Measurements from ENCODE around the gene ADARB2.

The ADARB2 gene

DNA sequence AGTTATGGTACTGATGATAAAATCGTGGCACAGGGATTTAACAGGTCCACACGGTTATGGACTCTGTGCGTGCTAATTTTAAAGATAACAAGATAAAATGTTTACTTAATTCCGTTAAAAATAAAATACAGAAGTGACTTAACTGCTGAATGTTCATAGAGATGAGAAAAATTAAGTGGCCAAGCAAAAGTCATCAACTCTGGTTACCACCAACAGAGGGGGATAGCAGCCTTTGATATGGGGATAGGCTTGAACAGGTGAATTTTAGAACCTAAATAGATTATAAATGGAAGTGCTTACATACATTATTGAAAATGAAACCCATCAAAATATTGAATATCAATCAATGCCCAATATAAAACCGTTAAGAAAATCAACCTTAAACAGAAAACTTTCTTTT lies 436.2 kb downstream of the ADARB2 start:
- in situ Hi-C loops (cut with HindIII; ENCODE audit: low sequenced_read_pairs): no loop called here

DNA sequence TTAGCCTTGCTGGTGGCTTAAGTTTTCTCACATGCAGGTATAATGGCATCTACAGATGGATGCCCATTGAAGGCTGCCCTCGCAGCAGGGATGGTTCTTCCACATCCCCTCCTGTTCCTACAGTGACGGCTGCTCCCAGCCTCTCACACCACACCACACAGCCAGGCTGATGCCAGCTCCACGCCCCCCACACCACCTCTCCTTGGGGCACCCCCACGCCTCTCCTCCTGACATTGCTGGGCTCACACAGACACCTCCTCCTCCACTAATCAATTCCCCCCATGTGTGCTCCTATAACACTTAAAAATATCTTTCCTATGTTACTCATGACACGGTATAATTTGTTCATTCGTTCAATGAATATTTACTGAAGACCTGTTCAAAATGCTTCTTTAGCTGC lies 437.1 kb downstream of the ADARB2 start:
- in situ Hi-C loops (cut with HindIII; ENCODE audit: low sequenced_read_pairs): no loop called here

DNA sequence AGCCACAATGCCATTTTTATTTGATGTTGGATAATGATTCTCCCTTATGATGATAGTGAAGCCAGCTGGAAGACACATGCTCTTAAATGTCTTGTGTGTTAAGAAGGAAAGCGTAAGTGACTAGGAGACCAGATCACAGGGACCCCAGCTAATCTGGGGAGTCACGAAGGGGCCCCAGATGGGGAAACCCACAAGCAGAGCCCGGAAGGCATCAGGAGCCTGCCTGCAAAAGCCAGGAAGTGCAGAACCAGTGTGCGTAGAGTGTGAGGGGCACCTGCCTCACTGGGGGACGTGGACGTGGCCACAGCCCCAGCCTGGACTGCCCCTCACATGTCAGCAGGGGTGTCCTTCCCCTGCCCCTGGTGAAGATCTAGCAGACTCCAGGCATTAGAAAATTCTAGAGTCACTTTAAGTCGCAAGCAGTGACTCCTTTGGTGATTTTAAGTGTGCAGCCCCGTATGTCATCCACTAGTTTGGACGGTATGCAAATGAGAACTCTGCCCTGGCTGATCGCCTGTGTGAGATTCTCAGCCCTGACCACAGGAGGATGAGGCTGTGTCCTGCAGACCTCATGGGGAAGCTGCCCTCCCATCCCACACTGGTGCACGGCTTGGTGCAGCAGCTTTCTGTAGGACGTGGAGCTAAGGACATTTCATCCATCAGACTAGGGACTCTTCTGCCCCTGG lies 438.1 kb downstream of the ADARB2 start:
- in situ Hi-C loops (cut with HindIII; ENCODE audit: low sequenced_read_pairs): no loop called here

DNA sequence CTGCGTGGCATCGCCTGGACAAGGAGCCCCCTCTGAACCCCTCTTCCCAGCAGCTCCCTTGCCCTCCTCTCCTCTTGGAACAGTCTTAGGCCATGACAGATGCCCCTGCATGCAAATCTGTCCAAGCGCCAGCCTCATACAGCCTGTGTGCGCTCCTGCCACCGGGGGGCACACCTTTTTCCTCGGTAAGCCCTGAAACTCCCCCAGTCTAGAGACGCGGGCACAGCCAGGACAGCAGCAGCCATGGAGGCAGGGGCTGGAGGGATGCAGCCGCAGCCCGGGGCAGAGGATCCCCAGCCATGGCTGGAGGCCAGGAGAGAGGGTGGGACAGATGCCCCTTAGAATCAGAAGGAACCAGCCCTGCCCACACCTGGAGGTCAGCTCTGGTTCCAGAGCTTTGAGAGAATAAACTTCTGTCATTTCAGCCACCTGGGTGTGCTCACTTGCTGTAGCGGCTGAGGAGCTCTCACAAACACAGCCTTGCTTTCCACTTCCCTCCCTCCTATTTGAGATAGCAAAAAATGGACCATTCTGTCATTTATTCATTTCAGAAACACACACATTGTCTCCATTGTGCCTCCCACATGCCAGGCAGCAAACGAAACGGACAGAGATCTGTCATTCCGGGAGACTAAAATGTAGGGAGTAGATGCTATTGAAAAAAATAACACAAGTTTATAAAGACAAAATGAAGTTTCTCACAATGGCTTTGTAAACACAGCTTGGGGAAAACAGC lies 439.6 kb downstream of the ADARB2 start:
- in situ Hi-C loops (cut with HindIII; ENCODE audit: low sequenced_read_pairs): no loop called here

DNA sequence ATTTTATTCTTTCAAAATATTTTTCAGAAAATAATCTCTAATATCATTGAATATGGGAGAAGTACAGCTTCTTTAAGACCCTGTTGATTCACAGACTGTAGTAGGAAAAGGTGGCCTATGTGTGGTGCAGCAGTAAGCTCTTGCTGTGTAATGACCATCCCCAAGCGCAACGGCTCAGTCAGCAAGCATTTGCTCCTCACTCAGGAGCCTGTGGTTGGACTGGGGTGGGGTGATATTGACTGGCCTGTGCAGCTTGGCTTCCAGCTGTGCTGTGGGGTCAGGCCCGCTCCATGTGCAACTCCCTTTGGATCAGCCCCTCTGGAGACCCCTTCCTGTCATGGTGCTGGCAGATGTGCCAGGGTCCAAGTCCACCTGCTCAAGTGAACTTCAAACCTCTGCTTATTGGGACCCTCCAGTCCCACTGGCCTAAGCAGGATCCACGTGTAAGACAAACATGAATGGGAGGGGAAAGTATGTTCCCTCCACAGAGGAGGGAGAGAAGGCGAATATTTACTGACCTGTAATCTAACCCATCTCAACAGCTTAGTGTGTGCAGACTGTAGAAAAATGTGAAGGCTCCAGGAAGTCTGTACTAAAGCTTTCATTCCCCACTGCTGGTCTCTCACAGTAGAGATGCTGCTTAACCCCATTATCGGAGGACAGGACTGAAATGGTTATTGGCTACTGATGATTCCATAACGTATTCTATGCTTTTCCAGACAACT lies 441.4 kb downstream of the ADARB2 start:
- in situ Hi-C loops (cut with HindIII; ENCODE audit: low sequenced_read_pairs): no loop called here

DNA sequence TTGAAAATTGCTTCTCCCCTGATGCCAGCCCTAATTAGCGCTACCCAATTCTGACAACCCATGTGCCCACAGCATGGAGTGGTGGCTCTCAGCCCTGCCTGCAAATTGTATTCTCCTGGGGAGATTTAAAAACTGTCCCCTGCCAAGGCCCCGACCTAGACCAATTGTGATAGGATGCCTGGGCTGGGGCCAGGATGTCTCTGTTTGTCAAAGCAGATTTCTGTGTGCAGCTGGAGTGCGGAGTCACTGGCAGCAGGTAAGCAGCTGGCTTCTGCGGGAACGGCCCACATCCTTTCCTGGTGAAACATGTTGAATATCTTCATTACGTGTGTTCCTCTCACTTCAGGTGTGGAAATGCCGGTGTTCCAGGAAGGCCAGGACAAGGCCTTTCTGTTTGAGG lies 442.6 kb downstream of the ADARB2 start:
- in situ Hi-C loops (cut with HindIII; ENCODE audit: low sequenced_read_pairs): no loop called here

DNA sequence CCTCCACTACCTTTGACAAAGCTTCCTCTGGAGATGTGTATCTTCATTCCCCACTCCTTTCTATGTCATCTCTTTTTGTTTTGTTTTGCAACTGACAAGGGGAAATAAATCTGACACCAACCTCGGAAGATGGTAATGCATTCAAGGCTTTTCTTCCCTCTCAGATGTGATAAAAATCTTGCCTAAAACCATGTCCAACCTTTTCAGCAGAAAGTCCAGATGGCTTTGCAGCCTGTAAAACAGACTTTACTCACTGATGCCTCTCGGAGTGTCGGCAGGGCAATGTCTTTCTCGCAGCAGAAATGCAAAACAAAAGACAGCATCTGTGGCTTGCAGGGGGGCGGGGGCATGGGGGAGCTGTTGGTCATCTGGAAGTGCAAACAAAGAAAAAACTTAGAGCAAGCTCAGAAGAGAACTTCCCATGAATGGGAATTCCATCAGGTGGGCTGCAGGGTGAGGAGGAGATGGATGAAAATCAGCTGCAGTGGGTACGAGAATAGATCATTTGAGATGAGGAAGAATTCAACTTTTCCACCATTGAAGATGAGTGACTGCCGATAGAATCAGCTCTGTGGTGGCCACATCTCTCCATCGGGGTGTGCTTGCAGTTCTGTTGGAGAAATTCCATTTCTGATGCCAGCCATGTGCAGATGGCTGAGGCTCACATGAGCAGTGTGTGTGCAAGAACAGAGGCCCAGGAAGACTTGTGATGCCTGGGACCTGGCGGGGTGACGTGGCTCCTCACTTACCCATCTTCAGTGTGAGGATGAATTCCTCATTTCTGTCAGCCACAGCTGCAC lies 443.5 kb downstream of the ADARB2 start:
- in situ Hi-C loops (cut with HindIII; ENCODE audit: low sequenced_read_pairs): no loop called here

DNA sequence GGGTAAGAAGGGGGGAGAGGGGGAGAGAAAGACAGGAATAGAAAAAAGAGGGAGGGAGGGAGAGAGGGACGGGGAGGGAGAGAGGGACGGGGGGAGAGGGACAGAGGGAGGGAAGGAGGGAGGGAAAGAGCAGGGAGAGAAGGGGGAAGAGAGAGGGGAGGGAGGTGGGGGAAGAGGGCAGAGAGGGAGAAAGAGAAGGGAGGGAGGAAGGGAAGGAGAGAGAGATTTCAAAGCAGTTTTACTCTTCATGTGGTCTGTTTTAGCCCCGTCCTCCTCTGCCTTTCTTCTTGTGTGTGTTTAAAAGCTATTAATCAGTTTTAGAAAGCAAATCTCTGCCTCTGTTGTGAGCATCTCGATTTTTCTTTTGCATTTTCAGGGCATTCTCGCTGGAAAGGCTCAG lies 444.2 kb downstream of the ADARB2 start:
- in situ Hi-C loops (cut with HindIII; ENCODE audit: low sequenced_read_pairs): no loop called here

DNA sequence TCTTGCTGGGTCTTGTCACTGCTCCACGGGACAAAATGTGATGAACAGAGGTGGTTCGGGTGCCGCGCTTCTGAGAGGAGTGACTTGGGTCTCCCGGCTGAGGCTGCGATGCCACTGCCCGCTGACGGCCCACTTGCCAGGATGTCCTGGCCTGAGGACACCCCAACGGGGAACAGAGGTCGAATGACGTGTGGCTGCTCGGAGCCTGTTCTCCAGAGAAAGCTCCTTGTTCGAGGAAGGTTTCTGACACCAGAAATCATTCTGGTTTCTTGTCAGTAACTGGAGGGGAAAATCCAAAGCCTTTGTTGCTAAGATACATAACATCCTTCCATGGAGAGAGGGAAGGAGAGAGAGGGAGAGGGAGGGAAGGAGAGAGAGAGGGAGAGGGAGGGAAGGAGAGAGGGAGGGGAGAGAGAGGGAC lies 444.7 kb downstream of the ADARB2 start:
- in situ Hi-C loops (cut with HindIII; ENCODE audit: low sequenced_read_pairs): no loop called here

DNA sequence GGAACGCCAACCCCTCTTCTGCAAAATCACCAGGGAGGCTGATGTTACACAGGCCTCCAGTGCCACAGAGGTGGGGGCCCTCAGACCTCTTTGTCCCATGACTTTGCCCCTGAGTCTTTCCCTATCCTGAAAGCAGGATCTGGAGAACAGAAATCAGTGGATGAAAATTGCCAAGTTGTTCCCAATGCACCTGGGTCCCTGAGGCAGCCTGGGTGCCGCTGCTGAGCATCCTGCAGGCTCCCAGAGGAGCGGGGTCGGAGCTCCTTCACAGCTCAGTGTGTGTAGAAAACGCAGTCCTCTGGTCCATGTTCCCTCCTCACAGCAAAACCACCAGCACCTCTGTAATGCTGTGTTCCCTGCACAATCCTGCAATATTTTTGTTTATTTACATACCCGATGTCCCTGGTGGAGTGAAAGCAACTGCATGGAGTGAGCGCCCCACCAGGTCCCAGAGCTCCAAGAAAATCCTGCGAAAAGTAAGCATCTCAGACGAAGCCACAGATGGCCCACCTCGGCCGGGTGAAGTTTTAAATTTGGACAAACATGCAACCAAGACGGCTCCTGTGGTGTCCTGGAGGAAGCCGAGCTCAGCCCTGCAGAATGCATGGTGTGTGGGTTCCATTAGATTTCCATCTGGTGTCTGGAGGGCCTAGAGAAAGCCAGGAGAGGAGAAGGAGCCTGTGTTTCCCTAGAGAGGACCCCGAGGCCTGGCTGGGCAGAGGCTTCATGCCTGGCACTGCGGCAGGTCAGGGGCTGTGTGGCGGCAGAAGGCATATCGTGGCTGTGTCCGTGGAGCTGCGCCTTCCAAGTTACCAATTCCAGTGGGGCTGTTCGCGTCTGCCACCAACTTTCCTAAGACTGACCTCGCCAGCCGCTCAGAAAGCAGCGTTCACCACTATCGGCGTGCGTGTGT lies 445.9 kb downstream of the ADARB2 start:
- in situ Hi-C loops (cut with HindIII; ENCODE audit: low sequenced_read_pairs): no loop called here

DNA sequence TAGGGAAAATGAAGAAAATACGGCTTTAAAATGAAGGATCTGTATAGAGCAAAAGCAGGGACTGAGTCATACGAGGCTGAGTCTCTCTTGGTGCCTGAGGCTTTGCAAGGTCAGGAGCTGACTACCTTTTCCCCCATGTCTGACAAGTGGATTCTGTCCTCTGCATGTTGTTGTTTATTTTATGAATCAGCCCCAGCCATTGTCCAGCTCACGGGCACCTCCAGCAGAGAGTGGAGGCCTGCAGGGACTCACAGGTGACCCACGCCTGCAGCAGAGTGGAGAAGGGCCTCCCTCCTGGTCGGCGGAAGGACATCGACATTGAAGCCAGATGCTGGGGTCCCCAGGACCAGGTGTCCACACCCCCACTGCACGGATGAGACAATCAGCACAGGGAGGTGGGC lies 447.3 kb downstream of the ADARB2 start:
- in situ Hi-C loops (cut with HindIII; ENCODE audit: low sequenced_read_pairs): no loop called here

DNA sequence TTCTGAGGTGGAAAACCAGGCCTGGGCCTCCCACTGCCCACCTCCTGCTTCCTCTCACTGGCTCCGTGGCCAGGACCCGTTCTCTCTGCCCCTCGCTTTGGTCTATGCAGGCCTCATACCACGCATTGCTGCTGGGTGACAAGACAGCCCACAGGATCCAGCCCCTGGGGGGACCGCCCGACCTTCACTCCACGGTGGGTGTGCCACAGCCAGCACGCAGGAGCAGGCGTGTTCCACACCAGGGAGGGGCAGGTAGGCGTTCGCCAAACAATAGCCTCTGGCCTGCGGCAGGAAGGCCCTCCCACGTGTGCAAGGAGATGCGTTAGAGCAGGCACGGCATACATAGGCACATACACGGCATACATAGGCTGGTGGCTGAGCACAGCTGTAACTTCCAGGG lies 447.7 kb downstream of the ADARB2 start:
- in situ Hi-C loops (cut with HindIII; ENCODE audit: low sequenced_read_pairs): no loop called here

DNA sequence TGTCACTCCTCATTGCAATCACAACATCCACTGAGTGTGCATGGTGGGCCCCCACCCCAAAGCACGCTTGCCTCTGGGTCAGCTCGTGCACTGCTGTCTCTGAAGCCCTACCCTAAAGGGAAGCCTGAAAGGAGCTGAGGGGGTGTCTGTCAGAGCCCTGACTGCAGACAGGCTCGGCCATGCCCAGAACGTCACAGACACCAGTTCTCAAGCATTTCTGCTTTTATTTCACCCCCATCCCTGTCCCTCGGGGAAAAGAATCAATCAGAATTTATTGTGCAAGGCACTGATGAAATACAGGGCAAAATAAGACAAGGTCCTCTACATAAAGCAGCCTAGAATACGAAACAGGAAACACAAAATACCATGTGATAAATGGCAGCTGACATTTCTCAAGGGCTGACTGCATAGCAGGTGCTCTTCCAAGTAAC lies 449.3 kb downstream of the ADARB2 start:
- in situ Hi-C loops (cut with HindIII; ENCODE audit: low sequenced_read_pairs): no loop called here

DNA sequence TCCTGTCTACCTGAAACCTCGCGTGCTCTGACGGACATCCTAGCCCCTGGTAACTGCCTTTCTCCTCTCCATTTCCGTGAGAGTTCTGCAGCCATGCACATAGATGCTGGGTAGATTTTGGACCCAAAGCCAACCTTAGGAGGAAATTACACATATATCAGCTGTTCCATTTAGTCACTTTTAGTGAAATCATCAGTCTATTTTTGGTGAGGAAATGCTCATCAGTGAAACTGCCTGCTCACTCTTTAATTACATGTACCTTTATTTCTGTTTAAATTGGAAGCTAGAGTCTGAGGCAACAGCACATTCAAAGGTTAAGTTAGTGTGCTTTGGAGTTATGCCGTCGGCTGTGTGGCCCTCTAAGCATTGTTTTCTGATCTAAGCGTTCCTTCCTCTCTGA lies 449.8 kb downstream of the ADARB2 start:
- in situ Hi-C loops (cut with HindIII; ENCODE audit: low sequenced_read_pairs): no loop called here

DNA sequence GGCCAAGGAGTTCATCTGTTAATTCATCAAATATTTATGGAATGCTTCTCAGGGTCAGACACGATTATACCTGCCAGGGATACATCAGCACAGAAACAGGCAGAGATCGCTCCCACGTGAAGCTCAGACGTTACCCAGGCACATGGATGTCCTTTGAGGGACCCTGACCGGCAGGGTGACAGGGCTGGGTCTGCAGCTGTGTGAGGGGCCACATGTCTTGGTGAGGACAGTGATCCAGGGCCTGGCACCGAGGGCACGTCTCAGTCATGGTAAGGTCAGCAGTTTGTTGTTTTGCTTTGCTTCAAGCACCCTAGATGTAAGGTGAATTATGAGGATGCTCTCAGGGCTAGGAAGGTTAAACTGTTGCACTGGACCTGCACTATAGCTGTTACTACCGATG lies 453.2 kb downstream of the ADARB2 start:
- in situ Hi-C loops (cut with HindIII; ENCODE audit: low sequenced_read_pairs): no loop called here

DNA sequence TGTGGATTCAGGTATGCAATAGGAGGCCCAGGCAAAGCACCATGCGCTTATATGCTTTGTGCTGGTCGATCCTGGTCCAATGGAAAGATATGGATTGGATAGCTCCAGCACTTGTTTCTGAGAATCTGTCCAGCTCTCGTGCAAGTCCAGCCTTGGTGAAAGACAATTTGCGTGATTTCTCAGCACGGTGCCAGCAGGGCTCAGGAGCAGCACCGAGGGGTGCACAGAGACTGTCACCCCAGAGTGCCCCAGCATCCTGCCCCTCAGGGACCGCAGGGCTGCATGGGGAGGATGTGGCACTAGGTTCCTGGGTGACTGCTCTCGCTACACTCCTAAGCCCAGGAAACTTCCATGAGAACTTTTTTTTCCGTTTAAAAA lies 455.9 kb downstream of the ADARB2 start:
- in situ Hi-C loops (cut with HindIII; ENCODE audit: low sequenced_read_pairs): no loop called here

DNA sequence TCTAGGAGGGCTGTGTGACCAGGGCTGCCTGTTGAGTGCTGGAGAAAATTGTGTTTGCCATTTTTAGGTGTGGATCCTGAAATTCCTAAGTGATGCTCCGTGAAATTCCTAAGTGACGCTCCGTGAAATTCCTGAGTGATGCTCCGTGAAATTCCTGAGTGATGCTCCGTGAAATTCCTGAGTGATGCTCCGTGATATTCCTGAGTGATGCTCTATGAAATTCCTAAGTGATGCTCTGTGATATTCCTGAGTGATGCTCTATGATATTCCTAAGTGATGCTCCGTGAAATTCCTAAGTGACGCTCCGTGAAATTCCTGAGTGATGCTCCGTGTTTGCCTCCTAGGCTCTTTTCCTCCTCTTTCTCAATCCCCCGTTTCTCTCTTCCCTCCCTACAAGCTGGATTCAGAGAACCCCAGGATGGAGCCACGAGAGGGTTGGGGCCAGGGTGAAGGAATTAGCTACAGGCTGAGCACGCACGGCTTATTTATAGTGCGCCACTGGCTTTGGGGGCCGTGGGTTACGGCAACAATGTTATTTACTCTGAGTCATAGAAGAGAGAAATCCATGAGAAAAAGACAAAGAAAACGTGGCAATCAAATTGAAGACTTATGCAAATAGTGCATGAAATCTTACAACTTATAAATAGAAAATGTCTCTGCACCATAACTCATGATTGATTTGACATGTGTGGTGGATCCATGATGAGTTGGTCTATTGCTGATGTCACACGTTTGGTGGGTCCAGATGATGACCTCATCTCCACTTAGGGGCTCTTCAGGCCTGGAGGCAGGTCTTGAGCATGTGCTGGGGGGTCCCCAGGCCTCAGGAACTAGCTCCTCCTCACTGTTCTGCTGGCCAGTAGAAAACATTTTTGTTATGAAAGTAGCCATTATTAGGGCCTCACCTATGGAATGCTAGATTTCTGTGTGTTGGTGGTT lies 456.6 kb downstream of the ADARB2 start:
- in situ Hi-C loops (cut with HindIII; ENCODE audit: low sequenced_read_pairs): no loop called here

DNA sequence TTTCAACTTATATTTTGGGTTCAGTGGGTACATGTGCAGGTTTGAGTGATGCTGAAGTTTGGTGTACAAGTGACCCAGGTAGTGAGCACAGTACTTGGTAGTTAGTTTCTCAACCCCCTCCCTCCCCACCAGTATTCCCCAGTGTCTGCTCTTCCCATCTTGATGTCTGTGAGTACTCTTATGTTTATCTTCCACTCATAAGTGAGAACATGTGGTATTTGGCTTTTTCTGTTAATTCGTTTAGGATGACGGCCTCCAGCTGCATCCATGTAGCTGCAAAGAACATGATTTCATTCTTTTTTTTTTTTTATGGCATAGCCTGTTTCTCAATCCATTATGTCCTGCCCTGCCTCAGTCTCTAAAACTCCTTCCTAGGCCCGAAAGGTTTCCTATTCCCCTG lies 459.0 kb downstream of the ADARB2 start:
- in situ Hi-C loops (cut with HindIII; ENCODE audit: low sequenced_read_pairs): no loop called here
